NCI-H345 treated with DMSO at 0.1 percent for 48 hours (cell line): ENCODE measurements around the gene WASHC2A.
"Not testable (repeated sequence)": the region's sequence is repeated elsewhere in the genome, so short reads cannot be mapped to it uniquely, and the experiment has no call there.

ENCODE experiments used
- DNase-seq: peaks from one replicate; lab custom pipeline; 2025; ENCODE audit not compliant: unreplicated experiment; lab: John Stamatoyannopoulos, UW

WASHC2A gene

DNA sequence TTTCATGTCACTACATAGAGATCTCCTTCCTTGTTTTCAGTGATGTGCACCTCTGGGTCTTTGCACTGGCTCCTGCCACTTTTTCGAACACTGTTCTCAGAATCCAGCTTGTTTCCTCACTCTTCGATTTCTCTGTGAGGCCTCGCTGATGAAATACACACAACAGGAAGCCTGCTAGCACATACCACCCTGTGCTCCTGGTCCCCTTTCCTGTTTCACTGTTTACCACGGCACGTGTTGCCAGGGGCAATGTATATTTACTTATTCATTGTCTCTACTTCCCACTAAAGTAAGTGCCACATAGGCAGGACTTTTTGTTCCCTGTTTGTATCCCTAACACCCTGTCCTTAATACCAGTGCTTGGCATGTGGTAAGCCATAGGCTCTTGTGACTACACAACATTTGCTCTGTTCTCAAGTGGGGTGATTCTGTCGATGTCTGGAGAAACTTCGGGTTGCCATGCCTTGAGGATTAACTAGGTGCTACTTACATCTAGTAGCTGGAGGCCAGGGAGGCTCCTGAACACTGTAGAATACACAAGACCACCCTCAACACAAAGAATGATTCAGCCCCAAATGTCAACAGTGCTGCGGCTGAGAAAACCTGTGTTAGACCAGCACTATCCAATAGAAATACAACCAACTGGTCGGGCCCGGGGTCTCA is 75.9 kb downstream of the WASHC2A start:
- DNase-seq, result not testable (repeated sequence)

- not testable (repeated sequence) for DNase-seq
Measured at GRCh38 chr10:50145575-50145974, 77.8 kb downstream of the WASHC2A start.

DNA sequence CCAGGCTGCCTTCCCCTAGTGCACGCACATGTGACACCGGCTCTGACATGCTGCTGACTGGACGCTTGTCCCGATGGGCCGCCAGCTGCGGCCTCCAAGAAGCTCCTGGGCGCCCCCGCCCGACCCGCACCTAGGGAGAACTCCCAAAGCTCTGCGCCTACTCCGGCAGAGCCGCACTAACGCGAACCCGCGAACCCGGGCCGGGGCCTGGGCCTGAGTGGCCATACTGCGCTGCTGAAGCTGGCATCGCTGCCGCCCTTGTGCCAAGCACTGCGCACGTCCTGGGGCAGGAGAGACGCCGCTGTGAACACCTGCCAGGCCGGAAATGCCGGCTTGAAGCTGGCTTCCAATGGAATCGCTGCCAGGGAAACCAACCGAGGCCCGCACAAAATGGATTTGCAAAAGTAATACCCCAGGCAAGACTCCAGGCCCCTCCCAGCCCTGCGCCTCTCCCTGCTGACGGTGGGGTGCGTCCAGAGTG is 85.1 kb downstream of the WASHC2A start:
- no peak for DNase-seq

DNA sequence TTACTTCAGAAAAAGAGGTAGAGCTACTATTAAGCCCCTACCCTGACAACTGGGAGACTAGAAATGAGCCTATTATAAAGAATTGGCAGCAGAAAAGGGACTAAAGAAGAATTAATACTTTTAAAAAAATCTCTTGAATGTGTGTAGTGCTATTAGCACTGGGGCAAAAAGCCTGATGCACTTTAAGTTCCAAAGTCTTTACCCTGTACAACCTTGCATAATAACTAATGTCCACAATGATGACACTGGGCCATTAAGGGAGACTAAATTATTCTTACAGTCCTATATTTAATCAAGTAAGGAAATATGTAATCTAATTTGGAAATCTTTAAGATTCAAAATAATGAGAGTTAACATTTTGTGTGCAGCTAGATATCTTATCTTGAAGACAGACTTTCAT is 90.1 kb downstream of the WASHC2A start:
- not testable (repeated sequence) for DNase-seq

- not testable (repeated sequence) for DNase-seq
Measured at GRCh38 chr10:50159856-50160255, 92.1 kb downstream of the WASHC2A start.

DNA sequence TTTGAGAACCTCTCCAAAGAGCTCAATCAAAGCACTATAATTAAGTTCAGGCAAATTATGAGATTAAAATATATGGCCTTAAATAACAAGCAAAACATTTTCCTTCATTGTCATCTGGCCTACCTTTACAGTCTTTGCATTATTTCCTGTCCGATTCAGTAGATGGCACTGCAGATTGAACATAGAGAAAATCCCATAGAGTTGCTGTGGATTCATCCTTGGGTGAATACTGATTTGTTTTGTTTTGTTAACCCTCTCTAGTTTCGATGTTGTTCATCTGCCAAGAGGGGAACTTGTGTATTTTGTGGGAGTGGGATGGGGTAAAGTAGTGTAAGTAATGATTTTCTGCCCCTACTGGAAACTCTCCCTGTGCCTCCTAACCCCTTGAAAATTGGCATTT is 97.3 kb downstream of the WASHC2A start:
- DNase-seq, result not testable (repeated sequence)

DNA sequence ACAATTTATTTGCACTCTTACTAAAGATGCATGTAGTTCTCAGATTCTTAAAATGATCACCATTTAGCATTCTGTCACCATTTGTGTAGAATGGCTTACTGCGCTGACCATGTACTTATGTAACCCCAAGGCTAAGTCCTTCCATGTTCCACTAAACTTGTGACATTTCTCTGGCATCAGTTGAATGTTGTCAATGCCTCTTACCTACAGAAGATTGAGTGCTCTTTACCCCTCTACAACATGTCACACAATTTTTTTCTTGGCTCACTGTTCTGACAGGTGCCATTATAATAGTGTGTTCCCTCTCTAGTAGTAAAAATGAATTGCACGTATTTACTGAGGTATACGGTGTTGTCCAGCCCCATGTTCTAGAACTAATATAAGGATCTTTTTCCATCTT is 100.1 kb downstream of the WASHC2A start:
- DNase-seq, result not testable (repeated sequence)

DNA sequence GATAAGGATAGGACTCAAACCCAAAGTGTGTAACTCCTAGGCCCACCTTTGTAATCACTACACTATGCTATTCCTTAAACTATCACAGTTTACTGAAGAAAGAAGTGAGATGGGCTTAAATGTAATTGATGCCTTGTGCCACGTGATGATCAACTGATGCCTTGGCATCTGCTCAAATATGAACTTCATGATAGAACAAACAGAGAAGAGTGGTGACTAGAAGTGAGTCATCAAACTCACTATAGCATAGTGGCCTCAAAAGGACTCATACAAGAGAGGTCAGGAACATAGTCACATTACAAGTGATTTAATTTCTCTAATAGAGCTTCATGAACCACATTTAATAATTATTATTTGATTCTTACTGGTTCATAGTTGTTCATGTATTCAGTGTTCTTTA is 101.8 kb downstream of the WASHC2A start:
- not testable (repeated sequence) for DNase-seq

DNA sequence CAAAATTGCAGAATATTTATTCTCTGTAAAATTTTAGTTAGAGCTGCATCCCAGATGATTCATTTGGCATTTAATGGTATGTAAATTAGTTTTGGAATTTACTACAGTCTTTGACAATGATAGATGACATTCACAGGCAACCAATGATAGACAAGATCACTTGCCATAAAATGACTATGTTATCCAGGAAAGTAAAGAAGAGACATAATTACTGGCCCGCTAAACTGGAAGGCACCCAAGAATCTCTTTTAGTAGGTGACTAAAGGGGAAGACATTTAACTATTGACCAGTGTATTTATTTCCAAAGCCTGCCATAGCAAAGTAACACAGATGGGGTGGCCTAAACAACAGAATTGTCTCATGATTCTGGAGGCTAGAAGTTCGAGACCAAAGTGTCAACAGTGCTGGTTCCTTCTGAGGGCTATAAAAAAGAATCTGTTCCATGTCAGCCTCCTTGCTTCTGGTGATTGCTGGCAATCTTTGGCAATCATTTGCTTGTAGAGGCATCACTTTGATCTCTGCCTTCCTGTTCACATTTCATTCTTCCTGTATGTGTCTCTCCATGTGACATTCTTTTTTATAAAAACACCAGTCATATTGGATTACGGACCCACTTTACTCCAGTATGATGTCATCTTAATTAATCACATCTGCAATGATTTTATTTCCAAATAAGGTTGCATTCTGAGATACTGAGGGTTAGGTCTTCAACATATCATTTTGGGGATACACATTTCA is 107.2 kb downstream of the WASHC2A start:
- DNase-seq, result not testable (repeated sequence)
